K562 (cell line): Measurements from ENCODE around the gene GARIN5B. TPM values are rescaled to one million over a fixed set of nuclear protein-coding genes. Genes with fewer than 3 reads are reported as not detected.

ENCODE experiments used
- ATAC-seq: fragments of 200-7000 bp; cut with Tn5 transposase; 3 replicates; pipeline ENCODE4 v1.9.1; 2020; ENCODE audit warnings: moderate library complexity
- BruUV-seq: library from RNA; stranded (reverse); fragments of 400-500 nt; replicated peaks from 2 replicates; lab custom pipeline; 2021; lab: Mats Ljungman, UMichigan
- CTCF ChIA-PET: fragments of 300-600 bp; formaldehyde crosslinking; extraction: SDS; loops from one replicate; lab custom pipeline; 2021; ENCODE audit warnings: low intra/inter-chr PET ratio; lab: Yijun Ruan, JAX
- POLR2A ChIA-PET: fragments of 300-600, 350-650 bp; sonication (Branson Sonifier 250); formaldehyde crosslinking; extraction: SDS; loops from one replicate; lab custom pipeline; 2021; ENCODE audit warnings: antibody characterized with exemption, inconsistent platforms; lab: Yijun Ruan, JAX
- DNase-seq, 4 experiments: peaks; one replicate each; pipeline versions ENCODE4 v3.0.0 to v3.0.0-alpha.2; 2011 to 2018; ENCODE audit warnings: low spot score in 3 of 4, mixed read lengths in 3 of 4; ENCODE audit errors: extremely low read depth in 1 of 4
- FAIRE-seq: peaks from 2 replicates; lab custom pipeline; 2011; peaks lifted over from hg19 to GRCh38; lab: Jason Lieb, UNC
- H2AFZ ChIP-seq: 2 replicates; pipeline ENCODE4 v1.6.0; 2011; ENCODE audit warnings: low read depth, low read length, control low read depth, inconsistent platforms
- H3K27ac ChIP-seq: fragments of 200-600 bp; 3 replicates; pipeline ENCODE4 v1.8.0; 2011; ENCODE audit warnings: low read depth, mild to moderate bottlenecking, control low read depth, inconsistent platforms, low read length, moderate library complexity, mixed read lengths; ENCODE audit errors: extremely low read depth
- H3K27me3 ChIP-seq, 2 experiments: fragments of 300-600 bp in 1 of 2; 2 replicates in 1 of 2; 3 replicates in 1 of 2; pipeline versions ENCODE4 v1.6.0 to v1.8.0; 2011; ENCODE audit warnings: inconsistent platforms in 2 of 2, low read length in 2 of 2, mild to moderate bottlenecking in 1 of 2, mixed read lengths in 1 of 2, moderate library complexity in 1 of 2; ENCODE audit not compliant: control insufficient read depth in 2 of 2, insufficient read depth in 2 of 2
- H3K36me3 ChIP-seq: fragments of 300-600 bp; 3 replicates; pipeline ENCODE4 v1.8.0; 2011; ENCODE audit warnings: mild to moderate bottlenecking, low read length, inconsistent platforms; ENCODE audit not compliant: control insufficient read depth, insufficient read depth
- H3K4me1 ChIP-seq, 2 experiments: fragments of 200-600 bp in 1 of 2; replicated peaks in 1 of 2; 2 replicates in 1 of 2; 3 replicates in 1 of 2; pipeline versions ENCODE4 v1.5.1 to v1.8.0; 2011; ENCODE audit warnings: inconsistent platforms in 2 of 2, low read length in 2 of 2, mild to moderate bottlenecking in 1 of 2, mixed read lengths in 1 of 2, moderate library complexity in 1 of 2; ENCODE audit not compliant: control insufficient read depth in 2 of 2, insufficient read depth in 2 of 2
- H3K4me2 ChIP-seq: 2 replicates; pipeline ENCODE4 v1.6.1; 2011; ENCODE audit warnings: low read length, control low read depth, inconsistent platforms, mixed read lengths; ENCODE audit not compliant: insufficient read depth
- H3K4me3 ChIP-seq: fragments of 200-600 bp; sonication (generic), shearing (Covaris generic); 2 replicates; pipeline ENCODE4 v1.5.1; 2016; ENCODE audit warnings: control low read depth, inconsistent platforms
- H3K79me2 ChIP-seq: fragments of 200-600 bp; 3 replicates; pipeline ENCODE4 v1.8.0; 2011; ENCODE audit warnings: low read length, inconsistent platforms; ENCODE audit not compliant: control insufficient read depth, insufficient read depth
- H3K9ac ChIP-seq, 2 experiments: 2 replicates each; pipeline versions ENCODE4 v1.6.0 to v1.6.1; 2011; ENCODE audit warnings: low read depth in 2 of 2, low read length in 2 of 2, control low read depth in 1 of 2, inconsistent platforms in 1 of 2, mild to moderate bottlenecking in 1 of 2, mixed read lengths in 1 of 2; ENCODE audit not compliant: insufficient read depth in 1 of 2
- H3K9me1 ChIP-seq: one replicate; pipeline ENCODE4 v1.6.0; 2011; ENCODE audit warnings: inconsistent platforms, mild to moderate bottlenecking, low read length, moderate library complexity; ENCODE audit not compliant: control insufficient read depth, insufficient read depth
- H3K9me3 ChIP-seq: replicated peaks from 2 replicates; pipeline ENCODE4 v1.5.1; 2011; ENCODE audit warnings: low read depth, low read length, inconsistent platforms; ENCODE audit not compliant: control insufficient read depth, insufficient read depth
- H4K20me1 ChIP-seq: replicated peaks from 2 replicates; pipeline ENCODE4 v1.6.1; 2011; ENCODE audit warnings: low read length, inconsistent platforms, mixed read lengths; ENCODE audit not compliant: control insufficient read depth, insufficient read depth
- RBM22 ChIP-seq: fragments of 200-400 bp; formaldehyde crosslinking; IDR thresholded peaks from 2 replicates; pipeline ENCODE4 v1.6.1; 2018; ENCODE audit warnings: low read length, low read depth; ENCODE audit not compliant: poor library complexity, severe bottlenecking
- RBM25 ChIP-seq: fragments of 200-400 bp; formaldehyde crosslinking; IDR thresholded peaks from 2 replicates; pipeline ENCODE4 v1.6.1; 2018; ENCODE audit warnings: low read length, low read depth, moderate library complexity; ENCODE audit not compliant: severe bottlenecking
- ZNF717 ChIP-seq: fragments of 250-450 bp; sonication (Bioruptor Pico); IDR thresholded peaks from 2 replicates; pipeline ENCODE4 v1.5.0; 2021
- WGBS: fragments of 100-300 bp; shearing (Covaris generic); methylation state at CpG from one replicate; pipeline ENCODE4 v1.1.6; 2016; ENCODE audit warnings: low coverage, mixed read lengths; ENCODE audit not compliant: insufficient coverage; ENCODE audit errors: missing lambda C conversion rate; 5-methylcytosine and 5-hydroxymethylcytosine counted together
- in situ Hi-C: fragments of 300-500 bp; cut with MboI; formaldehyde crosslinking; loops from 4 replicates; pipeline ENCODE4 v1.15.0; 2018; ENCODE audit warnings: inconsistent platforms, mixed read lengths
- intact Hi-C: fragments of 100-400 bp; cut with micrococcal nuclease; formaldehyde crosslinking; loops from 2 replicates; pipeline ENCODE4 v1.14.2; 2022
- polyA plus RNA-seq, 8 experiments: library from polyadenylated mRNA; depleted of rRNA in 4 of 8; stranded (reverse) in 5 of 8; unstranded in 3 of 8; fragments of >200 nt; fragmentation: Nextera tagmentation in 2 of 8; fragmentation: Illumina TruSeq in 1 of 8; extraction: Ambion mirVana in 2 of 8; extraction: Trizol in 1 of 8; gene quantifications; 2 replicates each; pipeline versions ENCODE4 v1.2.1 to v1.2.3, GENCODE V29; 2011 to 2014; ENCODE audit warnings: inconsistent platforms in 1 of 8, missing spikeins in 1 of 8
- total RNA-seq, 7 experiments: library from RNA; depleted of rRNA in 6 of 7; stranded (reverse); fragments of >200 nt in 6 of 7; fragmentation: Illumina TruSeq in 2 of 7; extraction: Trizol in 2 of 7; gene quantifications; 2 replicates each; pipeline versions ENCODE4 v1.2.1 to v1.2.3, GENCODE V29; 2011 to 2021; ENCODE audit warnings: low replicate concordance in 1 of 7

Gene GARIN5B
- total and polyA plus RNA-seq, 9 of the 15 experiments (the other 6 are each of a cell fraction or from before 2014, with no cell fraction given) = not detected

DNA sequence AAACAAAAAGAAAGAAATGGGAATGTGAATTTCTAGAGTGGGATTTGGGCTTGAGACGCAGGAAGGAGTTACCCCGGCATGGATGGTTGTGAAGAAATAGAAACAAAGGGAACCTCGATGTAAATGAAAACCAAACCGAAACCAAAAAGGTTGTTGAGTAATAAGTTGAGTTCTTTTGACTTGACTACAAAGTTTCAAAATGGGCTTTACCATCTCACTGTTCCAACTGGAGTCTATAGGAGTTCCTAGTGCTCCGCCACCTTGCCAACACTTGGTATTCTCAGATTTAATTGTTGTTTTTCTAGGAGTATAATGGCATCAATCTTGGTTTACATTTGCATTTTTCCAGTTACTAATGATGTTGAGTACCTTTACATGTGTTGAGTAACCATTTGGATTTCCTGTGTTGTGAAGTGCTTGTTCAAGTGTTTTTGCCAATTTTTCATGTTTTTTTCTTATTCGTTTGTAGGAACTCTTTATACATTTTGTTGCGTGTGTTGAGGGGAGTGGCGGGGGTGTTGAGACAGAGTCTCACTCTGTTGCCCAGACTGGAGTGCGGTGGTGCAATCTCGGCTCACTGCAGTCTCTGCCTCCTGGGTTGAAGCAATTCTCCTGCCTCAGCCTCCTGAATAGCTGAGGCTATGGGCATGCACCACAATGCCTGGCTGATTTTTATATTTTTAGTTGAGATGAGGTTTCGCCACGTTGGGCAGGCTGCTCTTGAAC lies 35.3 kb upstream of the GARIN5B start:
- in situ Hi-C loops = no loop called here
- CTCF ChIA-PET = no interaction called here
- Histone ChIP-seq H2AFZ (no peak overlapping the region), H3K9me3 (no peaks in the 10 kb centered on the region), H4K20me1 (peaks cover 26% of the 10 kb centered on the region), H3K4me2 (no peak overlapping the region), H3K4me1 (peaks cover 0 to 12% of the 10 kb centered on the region in 2 experiments; a peak in 4 of 5 replicates), H3K36me3 (peaks cover 27% of the 10 kb centered on the region; the same call in 2 of the 3 replicates), H3K27ac (no peak overlapping the region), H3K27me3 (no peaks in the 10 kb centered on the region), H3K79me2 (peaks cover 10% of the 10 kb centered on the region), H3K9me1 (no peaks in the 10 kb centered on the region), H3K4me3 (no peak overlapping the region), H3K9ac (no peak overlapping the region)
- intact Hi-C loops = no loop called here
- FAIRE-seq (peak; percentile 74), DNase-seq (no peak), ATAC-seq (no peak)
- POLR2A ChIA-PET = interaction anchor here (0.7 to 5.1 kb wide), 13 partner anchors 8 to 318 kb away, joined by 3 to 97 read pairs (median 5); partner anchors contain the start of genes RPL28, SYT5, TMEM238 and UBE2S
- TF ChIP-seq RBM25 = peak; percentile 23
- peak; percentile 14 for TF ChIP-seq RBM22
- TF ChIP-seq ZNF717 = no peak
- BruUV-seq = no TSS peak
- WGBS = 71% methylated on average over 12 of the region's 12 CpGs
